GM18907 (cell line): Measurements from ENCODE around the gene ACBD6.

ENCODE experiments used
- ATAC-seq: cut with Tn5 transposase; IDR thresholded peaks from one replicate; pipeline ENCODE4 v1.9.1; 2021; ENCODE audit warnings: mild to moderate bottlenecking, moderate library complexity; ENCODE audit not compliant: unreplicated experiment

ACBD6 gene

GRCh38 chr1:180380259-180381183 is 121.9 kb downstream of the ACBD6 start:
- ATAC-seq = no peak

DNA sequence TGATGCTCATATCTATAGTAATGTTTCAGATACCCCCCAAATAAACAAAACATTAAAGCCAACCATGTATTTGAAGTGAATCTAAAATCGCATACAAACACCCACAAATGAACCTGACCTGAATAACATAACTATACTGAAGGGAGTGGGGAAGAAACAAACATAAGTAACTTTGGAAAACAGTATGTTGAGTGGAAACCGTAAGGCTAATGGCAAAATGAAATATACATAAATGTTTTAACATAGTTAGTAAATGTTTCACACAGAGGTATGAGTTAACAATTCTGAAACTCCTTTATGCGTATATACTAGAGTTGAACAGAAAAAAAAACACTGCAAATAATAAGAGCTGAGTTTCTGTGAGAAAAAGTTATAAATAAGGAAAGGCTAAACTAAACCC is 125.6 kb downstream of the ACBD6 start:
- ATAC-seq = no peak

DNA sequence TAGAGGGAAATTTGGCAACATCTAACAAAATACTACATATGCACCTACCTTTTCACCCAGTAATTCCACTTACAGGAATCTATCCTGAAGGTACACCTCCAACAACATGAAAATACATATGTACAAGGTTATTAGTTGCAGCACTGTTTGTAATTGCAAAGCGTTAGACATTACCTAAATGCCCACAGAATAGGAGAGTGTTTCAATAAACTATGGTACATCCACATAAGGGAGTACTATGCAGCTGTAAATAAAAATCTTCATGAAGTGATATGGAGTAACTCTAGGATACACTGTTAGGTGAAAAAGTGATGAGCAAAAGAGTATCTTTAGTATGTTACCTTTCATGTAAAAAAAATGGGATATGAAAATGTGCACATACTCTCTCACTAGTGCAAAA is 126.1 kb downstream of the ACBD6 start:
- ATAC-seq = no peak

GRCh38 chr1:180372728-180373127 is 129.6 kb downstream of the ACBD6 start:
- no peak for ATAC-seq

DNA sequence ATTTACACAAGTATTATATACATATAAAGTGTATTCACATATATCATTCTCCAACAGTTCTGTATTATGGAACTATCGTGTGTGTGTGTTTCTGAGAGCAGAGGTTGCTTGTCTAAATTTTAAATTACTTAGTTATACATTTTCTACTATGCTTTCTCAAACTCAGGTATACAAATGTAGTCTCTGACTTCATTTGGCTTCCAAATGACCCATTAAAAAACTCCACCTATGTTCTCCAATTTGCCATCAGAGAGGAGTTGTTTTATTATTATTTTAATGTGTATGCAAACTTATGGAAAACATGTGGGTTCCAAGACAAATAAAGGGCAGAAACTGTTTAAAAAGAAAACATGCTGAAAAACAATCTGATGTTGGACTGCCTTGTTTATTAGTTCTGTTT is 131.8 kb downstream of the ACBD6 start:
- no peak for ATAC-seq

DNA sequence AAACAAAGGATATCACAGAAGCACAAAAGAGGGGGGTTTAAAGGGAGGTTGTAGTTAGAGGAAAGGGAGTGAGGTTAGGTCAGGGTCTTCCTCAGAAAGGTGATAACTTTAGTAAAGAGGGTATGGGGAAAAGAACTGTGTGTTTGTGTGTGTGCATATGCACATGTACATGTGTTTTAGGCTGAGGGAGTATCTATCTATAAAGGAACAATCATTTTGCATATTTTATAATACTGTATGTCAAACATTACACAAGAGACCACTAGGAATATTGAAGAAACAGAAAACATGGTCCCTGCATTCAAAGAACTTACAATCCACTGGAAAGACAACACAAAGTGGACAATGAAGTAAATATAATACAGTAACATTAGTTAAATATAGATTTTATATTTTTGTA is 132.2 kb downstream of the ACBD6 start:
- ATAC-seq = no peak

DNA sequence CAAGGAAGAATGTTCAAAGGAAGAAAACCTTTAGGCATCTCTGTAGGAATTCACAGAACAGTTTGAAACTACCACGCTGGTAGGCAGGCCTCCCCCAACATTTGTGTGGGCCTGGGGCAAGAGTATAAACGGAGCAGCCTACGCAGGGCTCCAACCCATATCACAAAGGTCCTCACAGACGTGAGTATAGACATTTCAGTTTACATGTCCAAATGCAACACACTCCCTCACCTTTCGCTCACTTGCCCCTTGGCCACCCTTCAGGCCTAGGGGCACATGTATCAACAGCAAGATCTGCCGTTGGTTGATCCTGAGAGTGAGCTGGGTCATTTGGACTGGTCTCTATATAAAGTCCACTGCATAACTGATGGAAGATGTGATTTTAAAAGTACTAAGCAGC is 133.3 kb downstream of the ACBD6 start:
- no peak for ATAC-seq

GRCh38 chr1:180366371-180367068 is 135.9 kb downstream of the ACBD6 start:
- no peak for ATAC-seq

DNA sequence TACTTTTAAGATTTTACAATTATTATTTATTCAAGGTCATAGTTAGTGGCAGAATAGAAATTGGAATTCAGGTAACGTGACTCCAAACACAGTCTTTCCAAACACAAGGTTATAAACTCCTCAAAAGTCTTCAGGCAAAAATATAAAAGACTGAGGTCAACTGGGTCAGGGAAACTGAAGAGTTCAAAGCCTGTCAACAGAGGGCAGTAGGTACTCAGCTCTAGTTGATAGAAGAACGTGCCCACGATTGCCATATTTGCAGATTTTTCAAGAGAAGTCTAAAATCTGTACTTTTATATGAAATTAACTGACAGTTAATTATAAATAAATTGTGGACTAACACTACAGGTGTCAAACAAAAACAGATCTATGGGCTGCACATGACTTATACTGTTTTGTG is 137.3 kb downstream of the ACBD6 start:
- no peak for ATAC-seq

DNA sequence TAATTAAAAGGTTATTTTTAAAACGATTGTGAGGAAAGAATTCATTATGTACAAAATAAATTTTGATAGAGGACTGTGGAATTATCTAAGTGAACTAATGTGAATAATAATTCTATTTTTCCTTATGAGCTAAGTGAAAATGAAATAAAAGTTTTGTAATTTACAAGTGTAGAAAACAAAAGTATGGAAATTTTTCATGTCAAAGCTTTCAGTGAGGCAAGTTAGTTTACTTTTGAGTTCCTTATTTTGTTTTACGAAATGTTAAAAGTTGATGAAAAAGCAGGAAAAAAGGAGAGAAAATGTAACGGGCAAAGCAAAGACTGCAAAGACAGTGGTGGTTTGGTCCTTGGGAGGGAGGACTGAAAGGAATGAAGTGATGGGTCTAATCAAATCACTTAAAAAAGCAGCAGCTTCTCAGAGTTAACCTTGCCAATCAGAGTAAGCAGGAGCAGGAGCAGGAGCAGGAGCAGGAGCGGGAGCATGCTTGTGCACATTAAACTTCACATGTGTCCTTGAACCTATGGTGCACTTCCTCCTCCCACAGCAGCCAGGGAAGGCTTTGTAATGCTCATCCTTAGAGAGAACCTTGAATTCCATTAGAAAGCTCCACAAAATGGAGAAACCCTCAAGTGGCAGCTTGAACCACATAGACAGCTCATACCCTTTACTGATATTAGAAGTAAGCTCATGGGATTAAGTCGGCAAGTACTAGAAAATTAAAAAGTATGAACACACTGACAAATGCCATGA is 139.0 kb downstream of the ACBD6 start:
- ATAC-seq = no peak

DNA sequence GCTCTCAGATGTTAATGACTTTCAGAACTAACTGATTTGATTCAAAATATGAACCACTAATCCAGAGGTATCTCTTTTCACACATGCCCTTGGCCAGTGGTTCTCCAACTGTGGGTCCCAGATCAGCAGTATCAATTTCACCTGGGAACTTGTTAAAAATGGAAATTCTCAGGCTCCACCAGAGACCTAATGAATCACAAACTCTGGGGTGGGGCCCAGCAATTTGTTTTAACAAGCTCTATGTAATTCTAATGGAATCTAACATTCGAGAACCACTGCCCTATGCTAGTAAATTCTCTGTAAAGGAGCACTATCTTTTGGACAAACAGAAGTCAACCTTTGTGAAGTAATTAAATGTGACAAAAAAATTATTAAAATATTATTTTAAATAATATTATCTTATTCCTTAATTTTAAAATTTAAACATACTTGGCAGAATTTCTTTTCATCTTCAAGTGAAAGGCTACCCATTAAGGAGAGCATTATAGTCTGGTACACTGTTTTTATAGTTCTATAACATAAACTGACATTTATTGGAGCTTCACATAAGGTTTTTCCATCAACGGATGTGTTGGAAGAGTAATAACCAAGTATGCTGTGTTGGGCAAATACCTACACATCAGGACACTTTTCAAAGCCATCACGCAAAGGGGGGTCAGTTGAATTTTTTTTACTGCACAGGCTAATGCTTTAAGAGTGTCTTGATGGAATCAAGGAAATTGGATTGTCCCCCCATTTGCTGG is 141.9 kb downstream of the ACBD6 start:
- no peak for ATAC-seq

DNA sequence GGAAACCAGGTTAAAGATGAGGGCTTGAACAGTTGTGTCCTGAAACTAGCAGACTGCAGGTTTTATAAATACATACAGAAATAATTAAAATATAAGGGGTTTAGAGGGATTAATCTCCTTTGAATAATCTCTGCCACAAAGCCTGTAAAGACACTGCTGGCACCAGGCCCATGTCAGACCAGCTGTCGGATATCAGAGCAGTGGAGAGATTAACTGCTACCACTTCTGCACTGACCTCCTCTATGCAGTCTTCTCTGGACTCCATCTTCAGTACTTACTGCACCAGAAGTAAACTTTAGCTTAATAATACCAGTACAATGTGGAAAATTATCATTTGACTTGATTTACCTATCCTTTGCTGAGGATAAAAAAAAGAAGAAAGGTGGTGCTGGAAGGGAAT is 143.7 kb downstream of the ACBD6 start:
- no peak for ATAC-seq

DNA sequence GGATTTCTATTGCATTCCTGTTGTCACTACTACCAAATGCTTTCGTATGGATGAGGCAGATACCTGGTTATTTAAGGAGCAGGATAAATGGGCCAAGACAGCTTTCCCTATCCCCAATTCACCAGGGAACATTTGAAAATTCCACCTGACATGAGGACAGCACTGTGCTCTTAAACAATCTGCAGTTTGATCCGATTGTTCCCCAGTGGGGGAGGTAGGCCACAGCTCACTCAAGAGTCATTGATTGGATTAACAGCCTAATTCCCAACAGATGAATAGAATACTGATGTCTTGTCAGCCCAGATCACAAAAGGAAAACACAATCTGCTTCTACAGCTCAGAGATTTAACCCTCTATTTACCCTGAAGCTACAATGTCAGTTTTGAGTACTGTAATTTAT is 148.4 kb downstream of the ACBD6 start:
- no peak for ATAC-seq

GRCh38 chr1:180352588-180352987 is 149.8 kb downstream of the ACBD6 start:
- ATAC-seq = no peak

- ATAC-seq = no peak
Observed at GRCh38 chr1:180352021-180352420, 150.4 kb downstream of the ACBD6 start.

- ATAC-seq = no peak
Observed at GRCh38 chr1:180345148-180345547, 157.2 kb downstream of the ACBD6 start.

DNA sequence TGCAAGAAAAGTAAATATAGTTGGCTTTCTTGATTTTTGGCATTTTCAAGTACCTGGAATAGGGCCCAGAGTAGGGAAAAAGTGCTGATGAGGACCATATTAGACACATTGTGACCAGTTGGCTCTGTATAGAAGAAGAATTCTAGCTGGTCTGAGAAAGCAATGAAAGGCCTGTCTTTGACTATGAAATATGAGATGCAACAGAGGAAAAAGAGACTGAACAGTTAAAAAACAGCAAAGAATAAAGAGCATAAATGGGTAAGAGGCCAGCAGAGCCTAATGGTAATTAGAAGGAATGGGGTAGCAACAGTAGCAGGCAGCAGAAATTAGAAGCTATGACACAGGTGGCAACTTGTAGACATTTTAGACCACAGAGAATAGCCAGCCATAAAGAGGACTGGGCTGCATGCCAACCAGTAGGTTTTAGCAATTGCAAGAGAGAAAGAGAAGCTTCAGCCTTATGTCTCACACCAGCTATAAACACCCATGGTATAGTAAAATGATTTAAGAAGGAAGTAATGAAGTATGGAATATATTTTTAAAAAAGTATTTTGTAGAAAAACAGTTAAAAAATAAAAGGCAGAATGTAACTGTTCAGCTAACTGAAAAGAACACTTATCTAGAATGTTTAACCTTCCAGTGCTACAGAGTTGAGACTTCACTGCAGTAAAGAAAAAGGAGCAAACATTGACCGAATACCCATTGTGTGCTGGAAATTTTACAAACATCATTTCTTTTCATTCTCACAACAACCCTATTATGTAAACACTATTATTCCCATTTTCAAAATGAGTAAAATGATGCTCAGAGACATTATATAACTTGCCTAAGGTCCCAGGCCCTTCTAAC is 158.2 kb downstream of the ACBD6 start:
- peak; percentile 82 for ATAC-seq

DNA sequence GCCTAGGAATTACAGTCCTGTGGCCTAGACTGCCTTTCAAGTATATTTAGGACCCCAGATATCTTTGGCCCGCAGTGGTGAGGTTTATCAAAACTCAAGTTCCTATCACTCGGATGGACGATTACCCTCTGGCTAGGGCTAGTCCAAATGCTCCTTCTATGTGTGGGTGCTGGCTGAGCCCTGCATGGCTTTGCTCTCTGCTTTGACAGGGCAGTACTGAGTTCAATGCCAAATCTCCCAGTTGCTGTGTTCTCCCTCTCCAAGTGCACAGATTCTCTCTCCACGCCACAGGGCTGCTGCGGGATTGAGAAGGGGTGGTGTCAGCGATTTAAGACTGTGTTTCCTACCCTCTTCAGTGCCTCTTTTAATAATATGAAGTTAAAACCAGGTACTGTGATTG is 175.3 kb downstream of the ACBD6 start:
- no peak for ATAC-seq

GRCh38 chr1:180312926-180313325 is 189.5 kb downstream of the ACBD6 start:
- ATAC-seq = no peak
